LNCAP (cell line): ENCODE measurements around the gene ARHGAP31.

Experiments used
- CTCF ChIP-seq: fragments of 450-650 bp; IDR thresholded peaks from 2 replicates; pipeline ENCODE4 v1.5.1; 2017; ENCODE audit warnings: mild to moderate bottlenecking

Gene ARHGAP31

DNA sequence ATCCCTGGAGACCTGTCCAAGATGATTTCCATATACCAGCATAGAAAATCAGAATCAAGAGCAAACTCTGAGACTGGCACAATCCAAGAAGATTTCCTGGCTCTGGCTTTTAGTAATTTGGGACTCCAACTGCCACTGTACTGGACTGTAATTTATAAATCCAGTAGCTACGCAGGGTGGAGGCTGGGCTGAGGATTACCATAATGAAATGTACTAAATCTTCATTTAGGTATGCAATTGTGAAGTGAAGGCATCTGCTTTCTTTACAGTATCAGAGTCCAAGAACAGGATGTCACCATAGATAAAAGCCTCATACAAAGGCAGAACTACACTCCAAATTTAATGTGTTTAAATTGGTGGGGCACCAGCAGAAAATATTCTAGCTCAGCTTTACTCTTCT, 122.7 kb downstream of the ARHGAP31 start:
- no peak for TF ChIP-seq CTCF

GRCh38 chr3:119417771-119418512, 123.8 kb downstream of the ARHGAP31 start:
- no peak for TF ChIP-seq CTCF

GRCh38 chr3:119418641-119419040, 124.5 kb downstream of the ARHGAP31 start:
- TF ChIP-seq CTCF, result no peak

DNA sequence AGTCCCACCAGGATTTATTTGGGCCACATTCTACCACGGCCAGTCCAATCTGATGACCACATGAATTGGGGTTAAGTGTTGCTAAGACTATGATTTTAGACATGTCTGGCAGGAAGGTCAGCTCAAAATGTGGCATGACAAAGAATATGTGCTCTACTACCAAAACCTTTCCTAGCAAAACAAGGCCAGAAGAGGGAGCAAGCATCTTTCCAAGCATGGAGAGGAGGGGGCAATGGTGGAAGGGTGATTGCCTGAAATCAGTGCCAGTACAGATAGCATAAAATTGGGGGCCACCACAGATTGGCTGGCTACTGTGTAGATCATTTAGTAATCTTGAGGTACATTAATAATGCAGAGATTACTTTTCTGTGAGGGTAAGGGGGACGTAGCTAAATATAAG, 126.0 kb downstream of the ARHGAP31 start:
- TF ChIP-seq CTCF, result no peak

DNA sequence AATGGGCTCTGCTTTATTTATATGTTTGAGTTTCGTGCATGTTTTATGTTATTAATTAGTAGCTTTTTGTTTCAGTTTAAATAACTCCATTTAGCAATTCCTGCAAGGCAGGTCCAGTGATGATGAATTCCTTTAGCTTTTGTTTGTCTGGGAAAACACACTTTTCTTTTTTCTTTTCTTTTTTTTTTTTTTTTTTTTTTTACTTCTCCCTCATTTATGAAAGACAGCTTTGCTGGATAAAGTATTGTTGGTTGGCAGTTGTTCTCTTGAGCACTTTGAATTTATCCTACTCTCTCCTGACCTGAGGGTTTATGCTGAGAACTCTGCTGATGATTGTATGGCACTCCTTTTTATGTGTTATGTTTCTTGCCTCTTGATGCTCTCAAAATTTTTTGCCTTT, 133.5 kb downstream of the ARHGAP31 start:
- no peak for TF ChIP-seq CTCF

- TF ChIP-seq CTCF, result no peak; the same call in 1 of the 2 replicates
These were observed 134.4 kb downstream of the ARHGAP31 start for GRCh38 chr3:119428538-119428937.

- no peak for TF ChIP-seq CTCF
These were observed 139.6 kb downstream of the ARHGAP31 start for GRCh38 chr3:119433613-119434325.
